GM10266 (cell line): ENCODE data around the gene SERF2.
"Not testable (repeated sequence)": the region's sequence is repeated elsewhere in the genome, so short reads cannot be mapped to it uniquely, and the experiment has no call there.

Experiments
- DNase-seq: peaks from one replicate; pipeline ENCODE4 v3.0.0; 2012; ENCODE audit errors: extremely low spot score
- CTCF ChIP-seq: IDR thresholded peaks from 2 replicates; pipeline ENCODE4 v1.5.1; 2012; ENCODE audit warnings: mild to moderate bottlenecking, low read depth; ENCODE audit not compliant: control insufficient read depth, insufficient read depth; ENCODE audit errors: missing control alignments

Gene SERF2

GRCh38 chr15:43800286-43801141 lies 8.4 kb downstream of the SERF2 start, which contains the start of gene HYPK:
TSS of gene HYPK (plus strand) at chr15:43800599. CDS start at chr15:43800623, 24 bp downstream.
- no peak for TF ChIP-seq CTCF
- DNase-seq = peak; percentile 79

- DNase-seq = not testable (repeated sequence)
These were observed 10.6 kb downstream of the SERF2 start for GRCh38 chr15:43802676-43803075.

- no peak for DNase-seq
- no peak for TF ChIP-seq CTCF
These were observed 16.4 kb downstream of the SERF2 start for GRCh38 chr15:43808435-43808950.

- no peak for DNase-seq
- TF ChIP-seq CTCF = no peak
These were observed 17.0 kb downstream of the SERF2 start for GRCh38 chr15:43808960-43809678.

GRCh38 chr15:43815064-43815463 lies 22.9 kb downstream of the SERF2 start:
- not testable (repeated sequence) for DNase-seq

- no peak for DNase-seq
These were observed 29.4 kb downstream of the SERF2 start for GRCh38 chr15:43821505-43821904.

GRCh38 chr15:43824302-43825246 lies 32.5 kb downstream of the SERF2 start, which contains the start of gene MFAP1:
TSS of gene MFAP1 (minus strand) at chr15:43824690. CDS start at chr15:43824569, 121 bp downstream.
- TF ChIP-seq CTCF = no peak
- peak; percentile 90 for DNase-seq

More at GRCh38 chr15:43821505-43821904, 29.4 kb downstream of the SERF2 start:
- TF ChIP-seq CTCF = no peak

GRCh38 chr15:43825305-43825704 lies 33.2 kb downstream of the SERF2 start:
- DNase-seq = not testable (repeated sequence)
